GM12891 (cell line): ENCODE results near the gene SYCP2.
"Not testable (repeated sequence)": the region's sequence is repeated elsewhere in the genome, so short reads cannot be mapped to it uniquely, and the experiment has no call there.

Experiments used
- DNase-seq: peaks from one replicate; pipeline ENCODE4 v3.0.0; 2011; ENCODE audit warnings: low spot score; ENCODE audit not compliant: insufficient read length
- FAIRE-seq: peaks from 2 replicates; lab custom pipeline; 2011; peaks lifted over from hg19 to GRCh38; lab: Jason Lieb, UNC
- PAX5 ChIP-seq: IDR thresholded peaks from 2 replicates; pipeline ENCODE4 v1.6.1; 2011; ENCODE audit warnings: low read length, moderate library complexity, mild to moderate bottlenecking; ENCODE audit not compliant: insufficient read depth, severe bottlenecking
- POLR2A ChIP-seq: IDR thresholded peaks from 2 replicates; pipeline ENCODE4 v1.6.1; 2011; ENCODE audit warnings: low read depth, low read length, control low read depth
- POLR2AphosphoS5 ChIP-seq: IDR thresholded peaks from 2 replicates; pipeline ENCODE4 v1.6.1; 2011; ENCODE audit warnings: low read depth, low read length, control low read depth
- POU2F2 ChIP-seq: IDR thresholded peaks from 2 replicates; pipeline ENCODE4 v1.6.1; 2011; ENCODE audit warnings: low read depth, mild to moderate bottlenecking, control low read depth, low read length, moderate library complexity
- SPI1 ChIP-seq: IDR thresholded peaks from 2 replicates; pipeline ENCODE4 v1.6.1; 2011; ENCODE audit warnings: low read depth, low read length, control low read depth
- TAF1 ChIP-seq: IDR thresholded peaks from 2 replicates; pipeline ENCODE4 v1.6.1; 2011; ENCODE audit warnings: low read depth, low read length, control low read depth

SYCP2 gene

GRCh38 chr20:59912609-59913008, 20.8 kb downstream of the SYCP2 start:
- DNase-seq (no peak), FAIRE-seq (no peak)
- TF ChIP-seq POLR2A (no peak), SPI1 (peak; percentile 16; the same call in 1 of the 2 replicates)

GRCh38 chr20:59911041-59911440, 22.4 kb downstream of the SYCP2 start:
- DNase-seq (no peak), FAIRE-seq (no peak)
- TF ChIP-seq TAF1 (no peak), POU2F2 (no peak), POLR2AphosphoS5 (no peak), SPI1 (no peak), POLR2A (no peak), PAX5 (no peak)

- TF ChIP-seq TAF1 = no peak
- TF ChIP-seq POLR2A = no peak
- no peak for TF ChIP-seq POLR2AphosphoS5
- no peak for TF ChIP-seq PAX5
- FAIRE-seq (no peak), DNase-seq (no peak)
Measured at GRCh38 chr20:59908855-59909254, 24.6 kb downstream of the SYCP2 start.

GRCh38 chr20:59903621-59904020, 29.8 kb downstream of the SYCP2 start:
- FAIRE-seq = no peak
- DNase-seq = no peak
- TF ChIP-seq POLR2AphosphoS5 (no peak), POU2F2 (no peak), SPI1 (no peak), TAF1 (no peak), POLR2A (no peak), PAX5 (no peak)

- no peak for TF ChIP-seq PAX5
- TF ChIP-seq SPI1 = no peak
- no peak for TF ChIP-seq POLR2AphosphoS5
- TF ChIP-seq POU2F2 = no peak
- no peak for TF ChIP-seq POLR2A
- TF ChIP-seq TAF1 = no peak
- FAIRE-seq (no peak), DNase-seq (no peak)
Measured at GRCh38 chr20:59902470-59902869, 31.0 kb downstream of the SYCP2 start.

GRCh38 chr20:59895908-59896307, 37.5 kb downstream of the SYCP2 start:
- FAIRE-seq (no peak), DNase-seq (no peak)
- TF ChIP-seq POU2F2 (no peak), SPI1 (no peak), POLR2AphosphoS5 (no peak), PAX5 (no peak), TAF1 (no peak)

GRCh38 chr20:59891581-59891980, 41.9 kb downstream of the SYCP2 start:
- FAIRE-seq = no peak
- TF ChIP-seq SPI1 (no peak), POU2F2 (no peak), TAF1 (no peak), POLR2A (no peak), PAX5 (no peak), POLR2AphosphoS5 (no peak)
- DNase-seq = no peak

- FAIRE-seq = not testable (repeated sequence)
Measured at GRCh38 chr20:59890035-59890434, 43.4 kb downstream of the SYCP2 start.

GRCh38 chr20:59888050-59888449, 45.4 kb downstream of the SYCP2 start:
- TF ChIP-seq SPI1 (no peak), POU2F2 (no peak), TAF1 (no peak), PAX5 (no peak), POLR2AphosphoS5 (no peak)
- DNase-seq (no peak), FAIRE-seq (no peak)

More at GRCh38 chr20:59890035-59890434, 43.4 kb downstream of the SYCP2 start:
- DNase-seq = not testable (repeated sequence)

- FAIRE-seq (no peak), DNase-seq (no peak)
- TF ChIP-seq TAF1 = no peak
- TF ChIP-seq POLR2A = no peak
- no peak for TF ChIP-seq POU2F2
- no peak for TF ChIP-seq POLR2AphosphoS5
- no peak for TF ChIP-seq SPI1
- TF ChIP-seq PAX5 = no peak
Measured at GRCh38 chr20:59884494-59884893, 48.9 kb downstream of the SYCP2 start.

- FAIRE-seq (no peak), DNase-seq (no peak)
- no peak for TF ChIP-seq TAF1
- TF ChIP-seq POLR2A = no peak
- TF ChIP-seq POLR2AphosphoS5 = no peak
- TF ChIP-seq PAX5 = no peak
- no peak for TF ChIP-seq POU2F2
- TF ChIP-seq SPI1 = no peak
Measured at GRCh38 chr20:59880198-59880597, 53.2 kb downstream of the SYCP2 start.

GRCh38 chr20:59873409-59873808, 60.0 kb downstream of the SYCP2 start:
- TF ChIP-seq POU2F2 = no peak
- TF ChIP-seq POLR2AphosphoS5 = no peak
- DNase-seq (no peak), FAIRE-seq (no peak)
